ENCODE results near the gene ARHGDIG.

Gene ARHGDIG

GRCh38 chr16:306911-307370 is 26.6 kb downstream of the ARHGDIG start:
- Histone ChIP-seq H3K27me3 (replicated peaks; ENCODE audit: insufficient read depth, low read length) (no peaks in the 10 kb centered on the region), H3K4me3 (ENCODE audit: low read length) (no peak overlapping the region), H3K79me2 (ENCODE audit: low read length) (peaks cover 3% of the 10 kb centered on the region; the same call in 1 of the 2 replicates), H3K4me1 (ENCODE audit: low read length) (no peaks in the 10 kb centered on the region), H3K9me3 (replicated peaks; ENCODE audit: insufficient read depth, low read length) (no peaks in the 10 kb centered on the region), H3K9ac (ENCODE audit: low read length) (no peak overlapping the region), H3K36me3 (replicated peaks; ENCODE audit: insufficient read depth, low read length) (no peaks in the 10 kb centered on the region), H4K20me1 (ENCODE audit: insufficient read depth, low read length) (no peaks in the 10 kb centered on the region), H2AFZ (ENCODE audit: low read length) (no peak overlapping the region), H3K27ac (ENCODE audit: low read length) (peak overlapping the region; percentile 62; the same call in 1 of the 2 replicates), H3K4me2 (ENCODE audit: low read depth, low read length) (no peak overlapping the region), H3K9me2 (replicated peaks; ENCODE audit: insufficient read depth, low read length) (no peaks in the 10 kb centered on the region), H3F3A (ENCODE audit: insufficient read depth, low read length) (no peaks in the 10 kb centered on the region)
- DNase-seq, result peak; percentile 21
- TF ChIP-seq EZH2phosphoT487 (IDR thresholded peaks at IDR 0.05; ENCODE audit: low read length), result no peak
- TF ChIP-seq, protein P1, sequence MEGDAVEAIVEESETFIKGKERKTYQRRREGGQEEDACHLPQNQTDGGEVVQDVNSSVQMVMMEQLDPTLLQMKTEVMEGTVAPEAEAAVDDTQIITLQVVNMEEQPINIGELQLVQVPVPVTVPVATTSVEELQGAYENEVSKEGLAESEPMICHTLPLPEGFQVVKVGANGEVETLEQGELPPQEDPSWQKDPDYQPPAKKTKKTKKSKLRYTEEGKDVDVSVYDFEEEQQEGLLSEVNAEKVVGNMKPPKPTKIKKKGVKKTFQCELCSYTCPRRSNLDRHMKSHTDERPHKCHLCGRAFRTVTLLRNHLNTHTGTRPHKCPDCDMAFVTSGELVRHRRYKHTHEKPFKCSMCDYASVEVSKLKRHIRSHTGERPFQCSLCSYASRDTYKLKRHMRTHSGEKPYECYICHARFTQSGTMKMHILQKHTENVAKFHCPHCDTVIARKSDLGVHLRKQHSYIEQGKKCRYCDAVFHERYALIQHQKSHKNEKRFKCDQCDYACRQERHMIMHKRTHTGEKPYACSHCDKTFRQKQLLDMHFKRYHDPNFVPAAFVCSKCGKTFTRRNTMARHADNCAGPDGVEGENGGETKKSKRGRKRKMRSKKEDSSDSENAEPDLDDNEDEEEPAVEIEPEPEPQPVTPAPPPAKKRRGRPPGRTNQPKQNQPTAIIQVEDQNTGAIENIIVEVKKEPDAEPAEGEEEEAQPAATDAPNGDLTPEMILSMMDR (IDR thresholded peaks at IDR 0.05; ENCODE audit: low read length), result no peak
- no peak for TF ChIP-seq EZH2 (optimal IDR thresholded peaks at IDR 0.05; ENCODE audit: low read depth, low read length)

GRCh38 chr16:307691-308312 is 27.4 kb downstream of the ARHGDIG start:
- H3K9me3 ChIP-seq (replicated peaks; ENCODE audit: insufficient read depth, low read length), result no peaks in the 10 kb centered on the region
- H2AFZ ChIP-seq (ENCODE audit: low read length), result no peak overlapping the region
- no peak for TF ChIP-seq EZH2phosphoT487 (IDR thresholded peaks at IDR 0.05; ENCODE audit: low read length)
- TF ChIP-seq, protein P1 (IDR thresholded peaks at IDR 0.05; ENCODE audit: low read length), result no peak
- no peak for TF ChIP-seq EZH2 (optimal IDR thresholded peaks at IDR 0.05; ENCODE audit: low read depth, low read length)
- peaks cover 6% of the 10 kb centered on the region; the same call in 1 of the 2 replicates for H3K79me2 ChIP-seq (ENCODE audit: low read length)
- no peaks in the 10 kb centered on the region for H4K20me1 ChIP-seq (ENCODE audit: insufficient read depth, low read length)
- H3K4me2 ChIP-seq (ENCODE audit: low read depth, low read length), result no peak overlapping the region
- no peaks in the 10 kb centered on the region for H3K9me2 ChIP-seq (replicated peaks; ENCODE audit: insufficient read depth, low read length)
- no peaks in the 10 kb centered on the region for H3K36me3 ChIP-seq (replicated peaks; ENCODE audit: insufficient read depth, low read length)
- no peaks in the 10 kb centered on the region for H3F3A ChIP-seq (ENCODE audit: insufficient read depth, low read length)
- H3K4me1 ChIP-seq (ENCODE audit: low read length), result no peaks in the 10 kb centered on the region
- DNase-seq, result no peak
- no peaks in the 10 kb centered on the region for H3K27me3 ChIP-seq (replicated peaks; ENCODE audit: insufficient read depth, low read length)
- H3K4me3 ChIP-seq (ENCODE audit: low read length), result no peak overlapping the region
- peak overlapping the region; percentile 62; the same call in 1 of the 2 replicates for H3K27ac ChIP-seq (ENCODE audit: low read length)
- H3K9ac ChIP-seq (ENCODE audit: low read length), result no peak overlapping the region

- Histone ChIP-seq H3K9me3 (replicated peaks; ENCODE audit: insufficient read depth, low read length) (no peaks in the 10 kb centered on the region), H3K36me3 (replicated peaks; ENCODE audit: insufficient read depth, low read length) (no peaks in the 10 kb centered on the region), H3K27me3 (replicated peaks; ENCODE audit: insufficient read depth, low read length) (no peaks in the 10 kb centered on the region), H3F3A (ENCODE audit: insufficient read depth, low read length) (no peaks in the 10 kb centered on the region), H3K79me2 (ENCODE audit: low read length) (peaks cover 14% of the 10 kb centered on the region), H3K4me1 (ENCODE audit: low read length) (no peaks in the 10 kb centered on the region), H3K4me2 (ENCODE audit: low read depth, low read length) (no peak overlapping the region), H3K27ac (ENCODE audit: low read length) (no peak overlapping the region), H4K20me1 (ENCODE audit: insufficient read depth, low read length) (no peaks in the 10 kb centered on the region), H3K4me3 (ENCODE audit: low read length) (no peak overlapping the region), H3K9ac (ENCODE audit: low read length) (no peak overlapping the region), H3K9me2 (replicated peaks; ENCODE audit: insufficient read depth, low read length) (no peaks in the 10 kb centered on the region), H2AFZ (ENCODE audit: low read length) (no peak overlapping the region)
- no peak for DNase-seq
- TF ChIP-seq EZH2 (optimal IDR thresholded peaks at IDR 0.05; ENCODE audit: low read depth, low read length) (no peak), EZH2phosphoT487 (IDR thresholded peaks at IDR 0.05; ENCODE audit: low read length) (no peak)
- TF ChIP-seq, protein P1 (IDR thresholded peaks at IDR 0.05; ENCODE audit: low read length), result no peak
Measured at GRCh38 chr16:309476-309875, 29.1 kb downstream of the ARHGDIG start.

Measured in MM.1S (cell line).